RWPE1 (cell line): Measurements from ENCODE around the gene MYH7B.

Source experiments
- CTCF ChIA-PET: fragments of 350-600 bp; sonication (Branson Sonifier 250); formaldehyde crosslinking; extraction: SDS; loops from one replicate; lab custom pipeline; 2021; lab: Yijun Ruan, JAX
- POLR2A ChIA-PET: fragments of 400-600 bp; formaldehyde crosslinking; extraction: SDS; loops from one replicate; lab custom pipeline; 2020; ENCODE audit warnings: antibody characterized with exemption; ENCODE audit not compliant: low non-redundant PET; lab: Yijun Ruan, JAX
- DNase-seq: peaks from one replicate; pipeline ENCODE4 v3.0.0; 2012; ENCODE audit warnings: low spot score
- H3K27ac ChIP-seq: fragments of 450-650 bp; 2 replicates; pipeline ENCODE4 v1.5.1; 2017
- CTCF ChIP-seq: fragments of 450-650 bp; conservative IDR thresholded peaks from 2 replicates; pipeline ENCODE4 v1.5.1; 2017; ENCODE audit warnings: low read depth, mild to moderate bottlenecking

Gene MYH7B

GRCh38 chr20:34999021-34999451 lies 43.4 kb downstream of the MYH7B start:
- ChIA-PET POLR2A (no interaction called here), CTCF (interaction anchor here (0.5 to 1.3 kb wide), 3 partner anchors 10 to 164 kb away, joined by 3 to 5 read pairs (median 4); no protein-coding TSS in a partner anchor)

GRCh38 chr20:34999782-35000181 lies 44.1 kb downstream of the MYH7B start:
- peak overlapping the region; percentile 12 for H3K27ac ChIP-seq
- DNase-seq: no peak
- POLR2A ChIA-PET: no interaction called here
- CTCF ChIA-PET: interaction anchor here (1.4 kb wide), 1 partner anchor 126 kb away, joined by 6 read pairs; no protein-coding TSS in a partner anchor
- no peak for TF ChIP-seq CTCF

More at GRCh38 chr20:34999021-34999451, 43.4 kb downstream of the MYH7B start:
- DNase-seq: no peak
- H3K27ac ChIP-seq: peak overlapping the region; percentile 12
- no peak for TF ChIP-seq CTCF

DNA sequence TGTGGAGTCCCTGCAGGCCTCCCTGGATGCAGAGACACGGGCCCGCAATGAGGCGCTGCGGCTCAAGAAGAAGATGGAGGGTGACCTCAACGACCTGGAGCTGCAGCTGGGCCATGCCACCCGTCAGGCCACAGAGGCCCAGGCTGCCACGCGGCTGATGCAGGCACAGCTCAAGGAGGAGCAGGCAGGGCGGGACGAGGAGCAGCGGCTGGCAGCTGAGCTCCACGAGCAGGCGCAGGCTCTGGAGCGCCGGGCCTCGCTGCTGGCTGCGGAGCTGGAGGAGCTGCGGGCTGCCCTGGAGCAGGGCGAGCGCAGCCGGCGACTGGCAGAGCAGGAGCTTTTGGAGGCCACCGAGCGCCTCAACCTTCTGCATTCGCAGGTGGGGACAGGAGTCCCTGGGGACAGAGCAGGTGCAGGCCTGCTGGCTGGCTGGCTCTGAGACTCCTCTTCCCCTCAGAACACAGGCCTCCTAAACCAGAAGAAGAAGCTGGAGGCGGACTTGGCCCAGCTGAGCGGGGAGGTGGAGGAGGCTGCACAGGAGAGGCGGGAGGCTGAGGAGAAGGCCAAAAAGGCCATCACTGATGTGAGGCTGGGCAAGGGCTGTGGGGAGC lies 44.7 kb downstream of the MYH7B start:
- peak overlapping the region; percentile 12 for H3K27ac ChIP-seq
- ChIA-PET POLR2A (interaction anchor here (0.7 to 0.8 kb wide), 2 partner anchors 12 kb away, joined by 4 read pairs; no protein-coding TSS in a partner anchor), CTCF (interaction anchor here (1.4 kb wide), 1 partner anchor 126 kb away, joined by 6 read pairs; no protein-coding TSS in a partner anchor)
- TF ChIP-seq CTCF: no peak
- no peak for DNase-seq

DNA sequence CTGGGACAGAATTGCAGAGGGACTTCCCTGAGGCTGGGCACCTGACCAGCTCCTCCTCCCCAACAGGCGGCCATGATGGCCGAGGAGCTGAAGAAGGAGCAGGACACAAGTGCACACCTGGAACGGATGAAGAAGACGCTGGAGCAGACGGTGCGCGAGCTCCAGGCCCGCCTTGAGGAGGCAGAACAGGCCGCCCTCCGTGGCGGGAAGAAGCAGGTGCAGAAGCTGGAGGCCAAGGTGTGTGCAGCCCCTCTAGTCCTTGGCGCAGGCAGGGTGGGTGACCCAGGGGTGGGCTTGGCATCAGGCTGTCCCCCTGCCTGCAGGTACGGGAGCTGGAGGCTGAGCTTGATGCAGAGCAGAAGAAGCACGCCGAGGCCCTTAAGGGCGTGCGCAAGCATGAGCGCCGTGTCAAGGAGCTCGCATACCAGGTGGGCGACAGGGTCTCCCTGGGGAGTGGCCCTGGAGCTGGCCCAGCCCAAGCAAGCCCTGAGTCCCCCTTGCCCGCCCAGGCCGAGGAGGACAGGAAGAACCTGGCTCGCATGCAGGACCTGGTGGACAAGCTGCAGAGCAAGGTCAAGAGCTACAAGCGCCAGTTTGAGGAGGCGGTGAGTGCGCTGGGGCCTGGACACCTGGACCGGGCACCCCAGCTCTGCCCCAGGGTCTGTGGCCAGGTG lies 45.4 kb downstream of the MYH7B start:
- H3K27ac ChIP-seq: peak overlapping the region; percentile 12; the same call in 1 of the 2 replicates
- ChIA-PET POLR2A (interaction anchor here (0.7 to 0.8 kb wide), 2 partner anchors 11 to 12 kb away, joined by 4 read pairs; no protein-coding TSS in a partner anchor), CTCF (interaction anchor here (0.6 to 2.2 kb wide), 6 partner anchors 25 to 169 kb away, joined by 3 to 13 read pairs (median 4); no protein-coding TSS in a partner anchor)
- no peak for TF ChIP-seq CTCF
- no peak for DNase-seq

- H3K27ac ChIP-seq: 0 out of 2 replicates have a peak overlapping the region, but pooled peaks have one; percentile 3
- CTCF ChIA-PET: interaction anchor here (0.6 to 2.2 kb wide), 6 partner anchors 9 to 169 kb away, joined by 3 to 13 read pairs (median 4); no protein-coding TSS in a partner anchor
- DNase-seq: no peak
- POLR2A ChIA-PET: no interaction called here
- TF ChIP-seq CTCF: no peak; the same call in 1 of the 2 replicates
These were observed 46.1 kb downstream of the MYH7B start for GRCh38 chr20:35001596-35002362.
